Brain microvascular endothelial cell (primary cell): Measurements from ENCODE around the gene CASS4.
A peak's percentile ranks its signal among the peaks of the same experiment; 100 is the strongest.

Experiments
- DNase-seq: peaks from one replicate; pipeline ENCODE4 v3.0.0-alpha.2; 2020
- H3K27ac ChIP-seq: fragments of 250-450 bp; sonication (Bioruptor Pico); 2 replicates; pipeline ENCODE4 v1.5.1; 2020; ENCODE audit warnings: mild to moderate bottlenecking, moderate library complexity
- H3K27me3 ChIP-seq: fragments of 250-450 bp; sonication (Bioruptor Pico); replicated peaks from 2 replicates; pipeline ENCODE4 v1.5.1; 2020; ENCODE audit warnings: mild to moderate bottlenecking
- H3K36me3 ChIP-seq: fragments of 250-450 bp; sonication (Bioruptor Pico); replicated peaks from 2 replicates; pipeline ENCODE4 v1.5.1; 2020; ENCODE audit warnings: mild to moderate bottlenecking
- H3K4me3 ChIP-seq: 2 replicates; pipeline ENCODE4 v1.5.1; 2011; ENCODE audit warnings: low read depth, mild to moderate bottlenecking, control low read depth, low read length, moderate library complexity
- in situ Hi-C: cut with HindIII; loops from 2 replicates; pipeline ENCODE4 v1.10.0; 2017; ENCODE audit warnings: low sequenced_read_pairs, low pct_ligation_motif_present
- TF ChIP-seq, protein P1 (sequence below): IDR thresholded peaks from 2 replicates; pipeline ENCODE4 v1.5.1; 2011; ENCODE audit warnings: low read depth, mild to moderate bottlenecking, moderate library complexity, low read length, control low read depth, inconsistent platforms; ENCODE audit errors: missing control alignments

CASS4 gene

GRCh38 chr20:56426926-56427325 lies 14.9 kb downstream of the CASS4 start:
- no peaks in the 10 kb centered on the region for H3K27me3 ChIP-seq
- no peak for DNase-seq
- H3K27ac ChIP-seq = no peak overlapping the region
- TF ChIP-seq, protein P1, sequence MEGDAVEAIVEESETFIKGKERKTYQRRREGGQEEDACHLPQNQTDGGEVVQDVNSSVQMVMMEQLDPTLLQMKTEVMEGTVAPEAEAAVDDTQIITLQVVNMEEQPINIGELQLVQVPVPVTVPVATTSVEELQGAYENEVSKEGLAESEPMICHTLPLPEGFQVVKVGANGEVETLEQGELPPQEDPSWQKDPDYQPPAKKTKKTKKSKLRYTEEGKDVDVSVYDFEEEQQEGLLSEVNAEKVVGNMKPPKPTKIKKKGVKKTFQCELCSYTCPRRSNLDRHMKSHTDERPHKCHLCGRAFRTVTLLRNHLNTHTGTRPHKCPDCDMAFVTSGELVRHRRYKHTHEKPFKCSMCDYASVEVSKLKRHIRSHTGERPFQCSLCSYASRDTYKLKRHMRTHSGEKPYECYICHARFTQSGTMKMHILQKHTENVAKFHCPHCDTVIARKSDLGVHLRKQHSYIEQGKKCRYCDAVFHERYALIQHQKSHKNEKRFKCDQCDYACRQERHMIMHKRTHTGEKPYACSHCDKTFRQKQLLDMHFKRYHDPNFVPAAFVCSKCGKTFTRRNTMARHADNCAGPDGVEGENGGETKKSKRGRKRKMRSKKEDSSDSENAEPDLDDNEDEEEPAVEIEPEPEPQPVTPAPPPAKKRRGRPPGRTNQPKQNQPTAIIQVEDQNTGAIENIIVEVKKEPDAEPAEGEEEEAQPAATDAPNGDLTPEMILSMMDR = no peak
- H3K36me3 ChIP-seq = no peaks in the 10 kb centered on the region
- H3K4me3 ChIP-seq = no peak overlapping the region
- in situ Hi-C loops = no loop called here

GRCh38 chr20:56427797-56428196 lies 15.7 kb downstream of the CASS4 start:
- TF ChIP-seq, protein P1 = no peak
- Histone ChIP-seq H3K27me3 (no peaks in the 10 kb centered on the region), H3K27ac (no peak overlapping the region), H3K36me3 (no peaks in the 10 kb centered on the region), H3K4me3 (no peak overlapping the region)
- in situ Hi-C loops = no loop called here
- no peak for DNase-seq

- no peak for DNase-seq
- TF ChIP-seq, protein P1 = no peak
- Histone ChIP-seq H3K36me3 (no peaks in the 10 kb centered on the region), H3K27me3 (no peaks in the 10 kb centered on the region), H3K4me3 (no peak overlapping the region), H3K27ac (no peak overlapping the region)
- in situ Hi-C loops = no loop called here
Measured at GRCh38 chr20:56428410-56428809, 16.4 kb downstream of the CASS4 start.

- Histone ChIP-seq H3K27me3 (no peaks in the 10 kb centered on the region), H3K4me3 (no peak overlapping the region), H3K36me3 (no peaks in the 10 kb centered on the region), H3K27ac (peak overlapping the region; percentile 74)
- no peak for DNase-seq
- in situ Hi-C loops = no loop called here
- TF ChIP-seq, protein P1 = no peak
Measured at GRCh38 chr20:56428881-56429280, 16.8 kb downstream of the CASS4 start.

DNA sequence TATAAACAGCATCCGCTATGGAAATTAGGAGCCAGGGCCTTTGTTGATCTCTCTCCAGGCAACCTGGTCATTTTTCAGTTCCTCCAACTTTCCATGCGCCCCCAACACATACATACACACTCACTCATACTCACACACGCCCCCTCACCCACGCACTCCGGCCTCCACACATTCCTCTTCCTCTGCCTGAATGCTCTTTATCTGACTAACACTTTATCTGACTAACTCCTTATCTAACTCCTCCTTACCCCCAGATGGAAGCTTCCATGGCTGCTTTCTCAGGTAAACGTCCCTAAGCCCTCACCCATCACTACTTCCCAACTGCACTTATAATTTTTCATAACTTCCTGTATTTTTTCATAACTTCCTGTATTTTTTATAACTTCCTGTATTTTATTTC lies 17.4 kb downstream of the CASS4 start:
- H3K27ac ChIP-seq = peak overlapping the region; percentile 74
- in situ Hi-C loops = no loop called here
- peak; percentile 90 for DNase-seq
- H3K36me3 ChIP-seq = no peaks in the 10 kb centered on the region
- TF ChIP-seq, protein P1 = no peak
- H3K4me3 ChIP-seq = no peak overlapping the region
- no peaks in the 10 kb centered on the region for H3K27me3 ChIP-seq

DNA sequence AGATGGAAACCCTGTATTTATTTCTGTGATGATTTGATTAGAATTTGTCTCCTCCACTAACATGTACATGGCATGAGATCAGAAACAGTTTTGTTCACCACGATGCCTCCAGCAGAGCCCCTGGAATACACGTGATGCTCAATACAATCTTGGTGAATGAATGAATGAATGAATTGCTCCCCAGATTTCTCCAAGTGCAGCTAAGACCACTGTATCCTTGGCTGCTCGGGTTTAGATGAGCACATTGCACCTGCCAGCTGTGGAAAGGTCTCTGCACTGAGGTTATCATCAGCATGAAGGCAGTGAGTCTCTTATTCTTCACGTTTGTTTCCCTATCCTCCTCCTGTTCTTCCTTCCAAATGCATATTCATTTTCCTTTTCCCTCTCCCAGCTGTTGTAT lies 17.9 kb downstream of the CASS4 start:
- TF ChIP-seq, protein P1 = no peak
- in situ Hi-C loops = no loop called here
- DNase-seq = no peak
- H3K27me3 ChIP-seq = no peaks in the 10 kb centered on the region
- H3K27ac ChIP-seq = peak overlapping the region; percentile 74
- H3K36me3 ChIP-seq = no peaks in the 10 kb centered on the region
- no peak overlapping the region for H3K4me3 ChIP-seq
